HG03039 (cell line): Measurements from ENCODE around the gene ST3GAL6.
A peak's percentile ranks its signal among the peaks of the same experiment; 100 is the strongest.
"Not testable (repeated sequence)": the region's sequence is repeated elsewhere in the genome, so short reads cannot be mapped to it uniquely, and the experiment has no call there.

Source experiments
- ATAC-seq: cut with Tn5 transposase; IDR thresholded peaks from one replicate; pipeline ENCODE4 v1.9.1; 2021; ENCODE audit warnings: mild to moderate bottlenecking, moderate library complexity; ENCODE audit not compliant: unreplicated experiment

The ST3GAL6 gene

GRCh38 chr3:98799479-98799878, 36.3 kb downstream of the ST3GAL6 start:
- ATAC-seq: no peak

DNA sequence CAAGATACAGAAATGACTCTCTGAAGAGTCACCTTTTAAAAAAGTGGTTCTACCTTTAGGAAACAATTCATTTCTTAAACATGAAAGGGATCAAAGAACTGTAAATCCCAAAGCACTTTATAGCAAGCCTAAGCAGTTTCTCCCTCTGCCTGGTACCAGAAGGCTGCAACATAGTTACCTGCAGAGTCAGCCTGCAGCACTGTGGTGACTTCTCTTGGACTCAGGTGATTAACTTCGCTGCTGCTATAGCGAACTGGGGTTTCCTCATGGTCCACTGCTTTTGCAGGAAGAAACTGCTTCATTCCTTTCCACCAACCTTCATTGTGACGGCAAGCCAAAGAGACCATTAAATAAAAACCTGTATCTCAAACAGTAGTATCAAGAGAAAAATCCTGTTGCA, 37.3 kb downstream of the ST3GAL6 start:
- no peak for ATAC-seq

DNA sequence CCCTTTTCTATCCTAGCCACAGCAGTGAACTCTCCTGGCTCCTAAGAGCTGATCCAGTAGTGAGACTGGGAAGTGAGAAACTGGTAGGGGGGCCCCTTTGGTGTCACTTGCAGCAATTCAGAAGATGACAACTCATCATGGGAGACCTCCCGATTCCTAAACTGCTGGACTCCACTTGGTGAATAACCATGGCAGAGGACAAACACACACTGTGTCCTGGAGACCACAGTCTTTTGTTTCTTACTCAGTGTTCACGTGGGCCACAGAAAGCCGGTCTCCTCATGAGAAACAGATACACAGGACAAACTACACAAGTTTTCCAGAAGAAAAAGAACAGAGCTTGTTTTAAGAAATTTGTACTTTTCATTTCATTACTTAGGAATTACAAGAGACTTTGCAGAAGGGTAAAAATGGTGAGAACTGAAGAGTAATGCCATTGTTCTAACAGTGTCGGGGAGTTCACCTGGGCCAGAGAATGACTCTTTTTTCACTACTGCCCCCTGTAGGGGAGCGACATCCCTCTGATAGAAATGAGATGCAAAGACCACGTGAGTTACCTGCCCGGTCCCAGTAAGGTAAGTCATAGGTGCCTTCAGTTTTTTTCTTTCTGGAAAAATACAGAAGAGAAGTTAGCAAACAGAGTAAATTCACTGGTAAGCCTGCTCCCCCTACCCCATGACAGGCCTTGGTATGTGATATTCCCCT, 38.1 kb downstream of the ST3GAL6 start:
- no peak for ATAC-seq

DNA sequence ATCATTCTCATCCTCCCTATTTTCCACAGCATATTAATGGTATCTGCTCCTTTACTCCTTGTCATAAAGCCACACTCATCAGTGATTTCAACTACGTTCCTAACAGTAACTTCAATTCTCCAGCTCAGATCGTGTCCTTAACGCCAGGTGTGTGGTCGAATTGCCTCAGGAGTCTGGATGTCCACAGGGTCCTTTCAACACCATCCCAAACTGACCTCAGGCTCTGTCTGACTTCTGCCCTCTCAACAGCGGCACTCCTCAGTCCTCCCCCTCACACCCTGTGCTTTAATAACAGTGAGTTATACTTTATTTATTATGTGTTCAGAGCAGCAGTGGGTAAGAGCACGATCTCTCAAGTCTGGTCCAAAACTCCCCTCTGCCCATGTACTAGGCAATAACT, 42.4 kb downstream of the ST3GAL6 start:
- no peak for ATAC-seq

- no peak for ATAC-seq
Observed at GRCh38 chr3:98806521-98806920, 43.4 kb downstream of the ST3GAL6 start.

DNA sequence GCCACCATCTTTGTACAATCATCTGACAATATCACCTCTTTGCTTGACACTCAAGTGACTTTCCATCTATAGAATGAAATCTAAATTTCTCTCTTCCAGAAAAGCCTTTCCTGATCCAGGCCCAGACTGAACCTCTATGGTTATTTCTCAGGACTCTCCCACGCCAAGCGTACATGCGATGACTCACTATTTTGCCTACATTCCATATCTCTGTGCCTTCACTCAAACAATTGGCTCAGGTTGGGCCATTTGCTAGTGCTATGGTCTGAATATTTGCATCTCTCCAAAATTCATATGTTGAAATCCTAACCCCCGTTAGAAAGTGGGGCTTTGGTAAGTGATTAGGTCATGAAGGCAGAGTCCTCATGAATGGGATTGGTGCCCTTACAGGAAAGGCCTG, 43.9 kb downstream of the ST3GAL6 start:
- ATAC-seq: no peak

GRCh38 chr3:98807561-98807960, 44.4 kb downstream of the ST3GAL6 start:
- no peak for ATAC-seq

GRCh38 chr3:98808071-98808470, 44.9 kb downstream of the ST3GAL6 start:
- ATAC-seq: no peak

GRCh38 chr3:98809557-98809956, 46.4 kb downstream of the ST3GAL6 start:
- ATAC-seq: no peak

- ATAC-seq: no peak
Observed at GRCh38 chr3:98811048-98811447, 47.9 kb downstream of the ST3GAL6 start.

DNA sequence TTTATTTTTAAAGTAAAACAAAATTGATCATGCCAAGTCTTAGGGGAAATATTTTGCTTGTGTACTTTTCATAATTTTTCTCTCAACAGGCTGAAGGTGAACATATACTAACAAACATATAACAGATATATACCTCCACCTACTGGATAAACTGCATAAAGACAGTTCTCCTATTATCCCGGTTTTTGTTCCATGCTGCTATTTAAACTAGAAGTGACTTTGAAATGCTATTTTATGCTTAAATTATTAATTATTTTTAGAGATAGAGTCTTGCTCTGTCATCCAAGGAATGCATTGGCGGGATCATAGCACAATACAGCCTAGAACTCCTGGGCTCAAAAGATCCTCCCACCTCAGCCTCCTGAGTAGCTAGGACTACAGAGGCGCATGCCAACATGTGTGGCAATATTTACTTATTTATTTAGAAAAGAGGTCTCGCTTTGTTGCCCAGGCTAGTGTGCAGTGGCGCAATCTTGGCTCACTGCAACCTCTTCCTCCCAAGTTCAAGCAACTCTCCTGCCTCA, 49.8 kb downstream of the ST3GAL6 start:
- no peak for ATAC-seq

GRCh38 chr3:98814817-98815420, 51.8 kb downstream of the ST3GAL6 start:
- ATAC-seq: no peak

DNA sequence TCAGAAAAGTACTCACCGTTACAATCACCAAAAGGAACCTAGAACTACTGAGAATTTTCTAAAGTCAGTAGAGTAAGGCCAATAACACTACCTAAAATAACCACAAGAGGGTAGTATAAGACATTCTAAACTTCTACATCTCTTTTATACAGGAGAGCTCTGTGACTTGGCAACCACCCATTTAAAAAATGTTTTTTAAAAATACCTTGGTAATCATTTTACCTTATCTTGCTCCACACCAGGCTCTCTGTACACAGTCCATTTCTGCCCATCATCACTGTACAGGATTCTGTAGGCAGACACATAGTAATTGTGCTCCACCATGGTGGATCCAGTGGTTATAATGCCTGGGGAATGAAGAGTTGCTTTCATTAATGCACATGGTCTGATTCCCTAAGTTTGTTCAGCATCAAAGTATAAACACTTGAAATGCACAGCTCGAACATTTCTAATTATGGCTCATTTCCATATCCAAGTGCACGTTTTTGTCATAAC, 54.5 kb downstream of the ST3GAL6 start:
- ATAC-seq: peak; percentile 89

DNA sequence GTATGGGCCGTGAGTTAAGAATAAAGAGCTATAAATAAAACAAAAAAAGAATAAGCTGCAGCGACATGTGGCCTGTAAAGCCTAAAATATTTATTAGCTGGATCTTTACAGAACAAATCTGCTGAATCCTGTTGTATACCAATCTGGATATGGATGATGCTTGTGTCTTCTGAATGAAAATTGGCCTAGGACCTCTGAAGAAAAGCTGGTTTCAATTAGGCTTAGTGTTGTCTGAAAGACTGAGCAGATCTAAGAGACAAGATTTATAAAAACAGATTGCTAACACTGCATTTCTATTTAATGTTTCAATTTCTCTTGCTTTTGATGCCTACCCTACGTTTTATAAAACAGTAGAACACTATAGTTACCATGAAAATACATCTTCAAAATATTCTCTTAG, 57.9 kb downstream of the ST3GAL6 start:
- no peak for ATAC-seq

- ATAC-seq: no peak
Observed at GRCh38 chr3:98823791-98824190, 60.7 kb downstream of the ST3GAL6 start.

DNA sequence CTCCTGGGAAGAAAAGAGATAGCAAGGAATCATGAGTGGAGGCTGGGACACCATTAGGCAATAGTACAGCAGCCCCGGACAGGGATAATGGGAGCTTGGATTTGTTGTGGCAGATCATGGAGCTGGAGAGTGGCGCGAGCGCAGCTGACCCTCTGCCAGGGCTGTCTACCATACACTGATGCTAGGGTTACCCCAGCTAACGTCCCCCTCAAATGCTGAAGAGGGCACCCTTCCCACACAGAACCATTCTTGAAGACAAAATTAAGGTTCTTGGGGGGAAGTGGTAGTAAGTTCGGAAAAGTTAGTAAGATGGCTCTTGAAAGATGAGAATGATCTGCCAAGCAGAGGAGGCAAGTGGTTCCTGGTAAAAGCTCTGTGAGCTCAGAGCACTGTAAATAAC, 61.1 kb downstream of the ST3GAL6 start:
- no peak for ATAC-seq

DNA sequence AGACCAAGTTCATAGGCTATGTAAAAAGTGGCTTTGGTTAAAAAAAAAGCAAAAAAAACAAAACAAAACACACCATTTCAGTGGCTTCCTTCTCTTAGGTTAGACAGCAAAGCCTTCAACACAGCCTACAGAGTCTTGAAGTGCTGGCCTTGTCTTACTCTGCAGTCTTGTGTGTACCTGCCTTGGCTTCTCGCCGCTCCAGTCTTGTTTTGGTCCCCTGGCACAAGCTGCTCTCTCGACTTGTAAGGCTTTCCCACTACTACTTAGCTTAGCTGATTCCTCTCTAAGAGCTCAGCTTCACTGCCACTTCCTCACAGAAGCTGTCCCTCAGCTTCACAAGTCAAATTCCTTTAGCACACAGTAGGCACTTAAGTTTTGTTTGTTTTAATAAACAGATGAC, 63.0 kb downstream of the ST3GAL6 start:
- no peak for ATAC-seq

GRCh38 chr3:98827221-98827920, 64.2 kb downstream of the ST3GAL6 start:
- ATAC-seq: no peak

DNA sequence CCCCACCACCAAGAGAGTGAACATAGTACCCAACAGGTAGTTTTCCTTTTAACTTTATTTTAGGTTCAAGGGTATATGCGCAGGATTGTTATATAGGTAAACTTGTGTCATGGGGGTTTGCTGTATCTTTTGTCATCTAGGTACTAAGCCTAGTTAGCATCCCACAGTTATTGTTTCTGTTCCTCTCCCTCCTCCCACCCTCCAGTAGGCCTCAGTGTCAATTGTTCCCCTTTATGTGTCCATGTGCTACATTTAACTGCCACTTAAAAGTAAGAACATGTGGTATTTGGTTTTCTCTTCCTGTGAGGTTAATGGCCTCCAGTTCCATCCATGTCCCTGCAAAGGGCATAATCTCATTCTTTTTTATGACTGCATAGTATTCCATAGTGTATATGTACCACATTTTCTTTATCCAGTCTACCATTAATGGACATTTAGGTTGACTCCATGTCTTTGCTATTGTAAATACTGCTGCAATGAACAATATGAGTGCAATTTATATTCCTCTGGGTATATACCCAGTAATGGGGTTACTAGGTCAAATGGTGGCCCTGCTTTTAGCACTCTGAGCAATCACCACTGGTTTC, 66.2 kb downstream of the ST3GAL6 start:
- no peak for ATAC-seq

DNA sequence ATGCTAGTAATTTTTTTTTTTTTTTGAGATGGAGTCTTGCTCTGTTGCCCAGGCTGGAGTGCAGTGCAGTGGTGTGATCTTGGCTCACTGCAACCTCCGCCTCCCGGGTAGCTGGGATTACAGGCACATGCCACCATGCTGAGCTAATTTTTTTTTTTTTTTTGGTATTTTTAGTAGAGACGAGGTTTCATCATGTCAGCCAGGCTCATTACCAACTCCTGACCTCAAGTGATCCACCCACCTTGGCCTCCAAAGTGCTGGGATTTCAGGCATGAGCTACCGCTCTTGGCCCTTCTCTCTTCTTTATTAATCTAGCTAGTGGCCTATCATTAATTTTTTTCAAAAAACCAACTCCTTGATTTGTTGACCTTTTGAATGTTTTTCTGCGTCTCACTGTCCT, 67.9 kb downstream of the ST3GAL6 start:
- not testable (repeated sequence) for ATAC-seq

GRCh38 chr3:98839846-98840245, 76.7 kb downstream of the ST3GAL6 start:
- ATAC-seq: no peak
